ENCODE data around the gene COL5A1.

The COL5A1 gene

GRCh38 chr9:134634667-134635230 lies 6.9 kb upstream of the COL5A1 start:
- H3K27ac ChIP-seq (ENCODE audit: low read depth, low read length, poor library complexity, severe bottlenecking): no peak overlapping the region
- no peaks in the 10 kb centered on the region for H3K9me3 ChIP-seq (ENCODE audit: low read length)
- no peaks in the 10 kb centered on the region; the same call in 1 of the 2 replicates for H3K27me3 ChIP-seq (ENCODE audit: insufficient read depth, low read length)
- H3F3A ChIP-seq (ENCODE audit: insufficient read depth, low read length): no peaks in the 10 kb centered on the region
- H3K4me1 ChIP-seq (ENCODE audit: insufficient read depth, low read length, severe bottlenecking): no peaks in the 10 kb centered on the region
- no peak overlapping the region for H3K9ac ChIP-seq (ENCODE audit: low read length)
- H3K79me2 ChIP-seq (ENCODE audit: insufficient read depth, low read length): no peaks in the 10 kb centered on the region
- H3K4me3 ChIP-seq (ENCODE audit: low read depth, low read length, poor library complexity, severe bottlenecking): no peak overlapping the region
- no peaks in the 10 kb centered on the region for H3K9me2 ChIP-seq (ENCODE audit: low read depth, low read length)
- no peak overlapping the region for H3K4me2 ChIP-seq (ENCODE audit: low read length)
- TF ChIP-seq EZH2 (IDR thresholded peaks at IDR 0.05; ENCODE audit: borderline replicate concordance, low read length): no peak
- no peak for TF ChIP-seq CTCF (IDR thresholded peaks at IDR 0.05; ENCODE audit: low read length)
- no peak overlapping the region for H2AFZ ChIP-seq (ENCODE audit: low read length)
- H4K20me1 ChIP-seq (ENCODE audit: insufficient read depth, low read length): no peaks in the 10 kb centered on the region
- no peaks in the 10 kb centered on the region for H3K36me3 ChIP-seq (ENCODE audit: insufficient read depth, low read length)

- Histone ChIP-seq H3K9me2 (ENCODE audit: low read depth, low read length) (no peaks in the 10 kb centered on the region), H3K4me3 (ENCODE audit: low read depth, low read length, poor library complexity, severe bottlenecking) (no peak overlapping the region), H3F3A (ENCODE audit: insufficient read depth, low read length) (no peaks in the 10 kb centered on the region), H3K4me1 (ENCODE audit: insufficient read depth, low read length, severe bottlenecking) (no peaks in the 10 kb centered on the region), H3K4me2 (ENCODE audit: low read length) (no peak overlapping the region), H4K20me1 (ENCODE audit: insufficient read depth, low read length) (no peaks in the 10 kb centered on the region), H3K9me3 (ENCODE audit: low read length) (no peaks in the 10 kb centered on the region), H3K27me3 (ENCODE audit: insufficient read depth, low read length) (no peaks in the 10 kb centered on the region; the same call in 1 of the 2 replicates), H3K9ac (ENCODE audit: low read length) (no peak overlapping the region), H3K36me3 (ENCODE audit: insufficient read depth, low read length) (no peaks in the 10 kb centered on the region), H3K79me2 (ENCODE audit: insufficient read depth, low read length) (no peaks in the 10 kb centered on the region), H2AFZ (ENCODE audit: low read length) (no peak overlapping the region), H3K27ac (ENCODE audit: low read depth, low read length, poor library complexity, severe bottlenecking) (no peak overlapping the region)
- TF ChIP-seq EZH2 (IDR thresholded peaks at IDR 0.05; ENCODE audit: borderline replicate concordance, low read length) (no peak), CTCF (IDR thresholded peaks at IDR 0.05; ENCODE audit: low read length) (no peak)
Measured at GRCh38 chr9:134635351-134636148, 6.1 kb upstream of the COL5A1 start.

- no peak for TF ChIP-seq CTCF (IDR thresholded peaks at IDR 0.05; ENCODE audit: low read length)
- TF ChIP-seq EZH2 (IDR thresholded peaks at IDR 0.05; ENCODE audit: borderline replicate concordance, low read length): no peak
Measured at GRCh38 chr9:134636149-134636507, 5.5 kb upstream of the COL5A1 start.

More at GRCh38 chr9:134636149-134636507, 5.5 kb upstream of the COL5A1 start:
- Histone ChIP-seq H3K36me3 (ENCODE audit: insufficient read depth, low read length) (no peaks in the 10 kb centered on the region), H3K4me1 (ENCODE audit: insufficient read depth, low read length, severe bottlenecking) (no peaks in the 10 kb centered on the region), H3K27me3 (ENCODE audit: insufficient read depth, low read length) (no peaks in the 10 kb centered on the region; the same call in 1 of the 2 replicates), H3K27ac (ENCODE audit: low read depth, low read length, poor library complexity, severe bottlenecking) (no peak overlapping the region), H3K9ac (ENCODE audit: low read length) (no peak overlapping the region), H3K9me3 (ENCODE audit: low read length) (no peaks in the 10 kb centered on the region), H2AFZ (ENCODE audit: low read length) (no peak overlapping the region), H4K20me1 (ENCODE audit: insufficient read depth, low read length) (no peaks in the 10 kb centered on the region), H3K9me2 (ENCODE audit: low read depth, low read length) (no peaks in the 10 kb centered on the region), H3K4me3 (ENCODE audit: low read depth, low read length, poor library complexity, severe bottlenecking) (no peak overlapping the region), H3F3A (ENCODE audit: insufficient read depth, low read length) (no peaks in the 10 kb centered on the region), H3K79me2 (ENCODE audit: insufficient read depth, low read length) (no peaks in the 10 kb centered on the region), H3K4me2 (ENCODE audit: low read length) (no peak overlapping the region)

Measured in OCI-LY1 (cell line).